ENCODE data around the gene IL1RAPL1. TPM values are rescaled to one million over a fixed set of nuclear protein-coding genes. Genes with fewer than 3 reads are reported as not detected.

Gene IL1RAPL1
- polyA plus RNA-seq, 1 donor from 2014 or later = not detected

DNA sequence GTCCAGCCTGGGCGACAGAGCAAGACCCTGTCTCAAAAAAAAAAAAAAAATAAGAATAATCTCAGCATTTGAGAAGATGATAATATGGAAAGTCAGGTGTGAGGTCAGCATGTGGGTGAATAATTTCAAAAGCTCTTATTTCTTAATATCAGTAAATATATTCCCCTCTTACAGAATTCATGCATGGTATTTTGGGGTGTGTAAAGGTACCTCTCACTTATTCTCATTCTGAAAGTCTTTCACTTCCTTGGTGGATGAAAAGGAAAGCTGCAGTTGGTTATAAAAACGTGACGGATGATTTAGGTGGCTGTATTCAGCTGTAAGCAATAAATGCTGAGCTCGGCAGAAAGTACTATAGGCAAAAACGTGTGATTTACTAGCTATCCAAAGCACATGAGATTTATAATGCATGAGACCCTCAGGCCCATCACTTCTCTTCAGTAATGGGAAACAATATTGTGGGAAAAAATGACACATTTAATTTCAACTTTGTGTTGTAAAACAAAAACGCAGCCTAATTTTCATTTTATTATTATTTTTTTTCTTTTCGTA is 1275.0 kb downstream of the IL1RAPL1 start:
- Histone ChIP-seq H3K4me3 (ENCODE audit: low read length) (no peak overlapping the region), H3K9me3 (ENCODE audit: low read length) (no peaks in the 10 kb centered on the region), H3K79me2 (replicated peaks; ENCODE audit: insufficient read depth, low read length) (no peaks in the 10 kb centered on the region), H2AFZ (ENCODE audit: low read depth, low read length) (no peak overlapping the region), H3K27me3 (ENCODE audit: insufficient read depth, low read depth, low read length) (no peaks in the 10 kb centered on the region), H4K20me1 (ENCODE audit: insufficient read depth) (no peaks in the 10 kb centered on the region), H3F3A (ENCODE audit: insufficient read depth, low read length, poor library complexity, severe bottlenecking) (no peaks in the 10 kb centered on the region), H3K27ac (ENCODE audit: low read length) (no peak overlapping the region), H3K9ac (ENCODE audit: low read length) (no peak overlapping the region), H3K36me3 (ENCODE audit: insufficient read depth, low read length) (no peaks in the 10 kb centered on the region), H3K4me2 (ENCODE audit: low read length) (no peak overlapping the region), H3K9me2 (ENCODE audit: insufficient read depth, low read length) (no peaks in the 10 kb centered on the region)
- TF ChIP-seq, protein P1, sequence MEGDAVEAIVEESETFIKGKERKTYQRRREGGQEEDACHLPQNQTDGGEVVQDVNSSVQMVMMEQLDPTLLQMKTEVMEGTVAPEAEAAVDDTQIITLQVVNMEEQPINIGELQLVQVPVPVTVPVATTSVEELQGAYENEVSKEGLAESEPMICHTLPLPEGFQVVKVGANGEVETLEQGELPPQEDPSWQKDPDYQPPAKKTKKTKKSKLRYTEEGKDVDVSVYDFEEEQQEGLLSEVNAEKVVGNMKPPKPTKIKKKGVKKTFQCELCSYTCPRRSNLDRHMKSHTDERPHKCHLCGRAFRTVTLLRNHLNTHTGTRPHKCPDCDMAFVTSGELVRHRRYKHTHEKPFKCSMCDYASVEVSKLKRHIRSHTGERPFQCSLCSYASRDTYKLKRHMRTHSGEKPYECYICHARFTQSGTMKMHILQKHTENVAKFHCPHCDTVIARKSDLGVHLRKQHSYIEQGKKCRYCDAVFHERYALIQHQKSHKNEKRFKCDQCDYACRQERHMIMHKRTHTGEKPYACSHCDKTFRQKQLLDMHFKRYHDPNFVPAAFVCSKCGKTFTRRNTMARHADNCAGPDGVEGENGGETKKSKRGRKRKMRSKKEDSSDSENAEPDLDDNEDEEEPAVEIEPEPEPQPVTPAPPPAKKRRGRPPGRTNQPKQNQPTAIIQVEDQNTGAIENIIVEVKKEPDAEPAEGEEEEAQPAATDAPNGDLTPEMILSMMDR (IDR thresholded peaks at IDR 0.05; ENCODE audit: poor library complexity, severe bottlenecking) = no peak
- no peak for TF ChIP-seq RAD21 (conservative IDR thresholded peaks at IDR 0.05)
- TF ChIP-seq, protein P2, sequence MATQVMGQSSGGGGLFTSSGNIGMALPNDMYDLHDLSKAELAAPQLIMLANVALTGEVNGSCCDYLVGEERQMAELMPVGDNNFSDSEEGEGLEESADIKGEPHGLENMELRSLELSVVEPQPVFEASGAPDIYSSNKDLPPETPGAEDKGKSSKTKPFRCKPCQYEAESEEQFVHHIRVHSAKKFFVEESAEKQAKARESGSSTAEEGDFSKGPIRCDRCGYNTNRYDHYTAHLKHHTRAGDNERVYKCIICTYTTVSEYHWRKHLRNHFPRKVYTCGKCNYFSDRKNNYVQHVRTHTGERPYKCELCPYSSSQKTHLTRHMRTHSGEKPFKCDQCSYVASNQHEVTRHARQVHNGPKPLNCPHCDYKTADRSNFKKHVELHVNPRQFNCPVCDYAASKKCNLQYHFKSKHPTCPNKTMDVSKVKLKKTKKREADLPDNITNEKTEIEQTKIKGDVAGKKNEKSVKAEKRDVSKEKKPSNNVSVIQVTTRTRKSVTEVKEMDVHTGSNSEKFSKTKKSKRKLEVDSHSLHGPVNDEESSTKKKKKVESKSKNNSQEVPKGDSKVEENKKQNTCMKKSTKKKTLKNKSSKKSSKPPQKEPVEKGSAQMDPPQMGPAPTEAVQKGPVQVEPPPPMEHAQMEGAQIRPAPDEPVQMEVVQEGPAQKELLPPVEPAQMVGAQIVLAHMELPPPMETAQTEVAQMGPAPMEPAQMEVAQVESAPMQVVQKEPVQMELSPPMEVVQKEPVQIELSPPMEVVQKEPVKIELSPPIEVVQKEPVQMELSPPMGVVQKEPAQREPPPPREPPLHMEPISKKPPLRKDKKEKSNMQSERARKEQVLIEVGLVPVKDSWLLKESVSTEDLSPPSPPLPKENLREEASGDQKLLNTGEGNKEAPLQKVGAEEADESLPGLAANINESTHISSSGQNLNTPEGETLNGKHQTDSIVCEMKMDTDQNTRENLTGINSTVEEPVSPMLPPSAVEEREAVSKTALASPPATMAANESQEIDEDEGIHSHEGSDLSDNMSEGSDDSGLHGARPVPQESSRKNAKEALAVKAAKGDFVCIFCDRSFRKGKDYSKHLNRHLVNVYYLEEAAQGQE (IDR thresholded peaks at IDR 0.05; ENCODE audit: borderline replicate concordance) = no peak
- TF ChIP-seq TAF1 (IDR thresholded peaks at IDR 0.05; ENCODE audit: low read depth) = no peak
- TF ChIP-seq POLR2AphosphoS5 (IDR thresholded peaks at IDR 0.05) = no peak
- TF ChIP-seq SMC3 (conservative IDR thresholded peaks at IDR 0.05; ENCODE audit: poor library complexity) = no peak
- TF ChIP-seq EP300 (conservative IDR thresholded peaks at IDR 0.05; ENCODE audit: poor library complexity, severe bottlenecking) = no peak
- TF ChIP-seq EZH2 (IDR thresholded peaks at IDR 0.05; ENCODE audit: borderline replicate concordance, insufficient read depth, low read length, poor library complexity, severe bottlenecking) = no peak
- no peak for TF ChIP-seq MXI1 (conservative IDR thresholded peaks at IDR 0.05; ENCODE audit: poor library complexity, severe bottlenecking)

DNA sequence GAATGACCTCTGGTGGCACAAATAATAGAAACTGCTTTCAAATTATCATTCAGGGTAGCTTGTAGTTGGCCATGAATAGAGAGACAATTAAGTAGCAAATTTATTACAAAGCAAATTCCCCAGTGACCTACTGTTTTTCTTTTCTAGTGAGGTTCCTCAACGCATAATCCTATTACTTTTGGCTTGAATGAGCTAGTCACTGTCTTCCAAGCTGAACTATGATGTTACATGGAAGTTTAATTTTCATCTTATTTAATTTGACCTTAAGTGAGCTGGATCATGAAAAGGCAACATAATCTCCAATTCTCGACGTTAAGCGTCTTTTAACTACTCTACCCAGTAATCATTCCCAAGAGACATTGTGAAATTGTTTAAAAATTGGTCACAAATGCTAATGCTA is 1280.7 kb downstream of the IL1RAPL1 start:
- no peak overlapping the region for H3K9ac ChIP-seq (ENCODE audit: low read length)
- TF ChIP-seq TAF1 (IDR thresholded peaks at IDR 0.05; ENCODE audit: low read depth) (no peak), MXI1 (conservative IDR thresholded peaks at IDR 0.05; ENCODE audit: poor library complexity, severe bottlenecking) (no peak), EZH2 (IDR thresholded peaks at IDR 0.05; ENCODE audit: borderline replicate concordance, insufficient read depth, low read length, poor library complexity, severe bottlenecking) (no peak), EP300 (conservative IDR thresholded peaks at IDR 0.05; ENCODE audit: poor library complexity, severe bottlenecking) (no peak), POLR2AphosphoS5 (IDR thresholded peaks at IDR 0.05) (no peak), RAD21 (conservative IDR thresholded peaks at IDR 0.05) (no peak), SMC3 (conservative IDR thresholded peaks at IDR 0.05; ENCODE audit: poor library complexity) (no peak)
- TF ChIP-seq, protein P1 (IDR thresholded peaks at IDR 0.05; ENCODE audit: poor library complexity, severe bottlenecking) = no peak
- TF ChIP-seq, protein P2 (IDR thresholded peaks at IDR 0.05; ENCODE audit: borderline replicate concordance) = no peak
- H3K27ac ChIP-seq (ENCODE audit: low read length) = no peak overlapping the region
- no peak overlapping the region for H3K4me3 ChIP-seq (ENCODE audit: low read length)
- H3K9me2 ChIP-seq (ENCODE audit: insufficient read depth, low read length) = no peaks in the 10 kb centered on the region
- H3K36me3 ChIP-seq (ENCODE audit: insufficient read depth, low read length) = no peaks in the 10 kb centered on the region
- H3K79me2 ChIP-seq (replicated peaks; ENCODE audit: insufficient read depth, low read length) = no peaks in the 10 kb centered on the region
- H2AFZ ChIP-seq (ENCODE audit: low read depth, low read length) = no peak overlapping the region
- H3F3A ChIP-seq (ENCODE audit: insufficient read depth, low read length, poor library complexity, severe bottlenecking) = no peaks in the 10 kb centered on the region
- H3K4me2 ChIP-seq (ENCODE audit: low read length) = no peak overlapping the region
- no peaks in the 10 kb centered on the region for H4K20me1 ChIP-seq (ENCODE audit: insufficient read depth)
- H3K9me3 ChIP-seq (ENCODE audit: low read length) = no peaks in the 10 kb centered on the region
- H3K27me3 ChIP-seq (ENCODE audit: insufficient read depth, low read depth, low read length) = no peaks in the 10 kb centered on the region
